Transverse colon (tissue), 4 donors: ENCODE data around the gene AIG1. TPM values are rescaled to one million over a fixed set of nuclear protein-coding genes. Genes with fewer than 3 reads are reported as not detected.
A peak's percentile ranks its signal among the peaks of the same experiment; 100 is the strongest.

Source experiments
- DNase-seq: peaks from one replicate; pipeline ENCODE4 v3.0.0-alpha.2; 2019
- H3K27ac ChIP-seq, 4 donors: fragments of 200-600 bp; sonication (generic); 2 replicates each; pipeline ENCODE4 v1.5.1; 2016 to 2018; ENCODE audit warnings: inconsistent platforms in 4 of 4
- H3K27me3 ChIP-seq: fragments of 200-600 bp; sonication (generic); 2 replicates; pipeline ENCODE4 v1.5.1; 2017; ENCODE audit warnings: inconsistent platforms
- H3K36me3 ChIP-seq, 4 donors: fragments of 200-600 bp; sonication (generic); 2 replicates each; pipeline ENCODE4 v1.5.1; 2017 to 2019; ENCODE audit warnings: inconsistent platforms in 4 of 4
- H3K4me1 ChIP-seq, 4 donors: fragments of 200-600 bp; sonication (generic); 2 replicates each; pipeline ENCODE4 v1.5.1; 2017 to 2020; ENCODE audit warnings: inconsistent platforms in 4 of 4
- H3K4me3 ChIP-seq, 4 donors: fragments of 200-600 bp; sonication (generic); 1 replicate in 1 of 4; 2 replicates in 3 of 4; pipeline versions ENCODE4 v1.5.1 to v1.6.1; 2017 to 2019; ENCODE audit warnings: inconsistent platforms in 4 of 4
- H3K9me3 ChIP-seq, 2 donors: fragments of 200-600 bp; sonication (generic); 2 replicates each; pipeline ENCODE4 v1.5.1; 2017 to 2019; ENCODE audit warnings: inconsistent platforms in 2 of 2
- EP300 ChIP-seq: sonication (generic); formaldehyde crosslinking; IDR thresholded peaks from one replicate; pipeline ENCODE4 v1.6.1; 2017; ENCODE audit warnings: antibody characterized with exemption, low read depth
- POLR2A ChIP-seq: fragments of 450-650 bp; IDR thresholded peaks from one replicate; pipeline ENCODE4 v1.6.1; 2016; ENCODE audit warnings: antibody characterized with exemption, mild to moderate bottlenecking, moderate library complexity
- POLR2AphosphoS5 ChIP-seq, 3 donors: sonication (generic); formaldehyde crosslinking; IDR thresholded peaks; one replicate each; pipeline ENCODE4 v1.6.1; 2016; ENCODE audit warnings: antibody characterized with exemption in 3 of 3
- WGBS, 2 donors: methylation state at CpG; one replicate each; pipeline ENCODE4 v1.1.5; 2018; ENCODE audit warnings: low coverage in 1 of 2; 5-methylcytosine and 5-hydroxymethylcytosine counted together
- in situ Hi-C, 4 donors: fragments of 200-750 bp; cut with MboI; loops; one replicate each; pipeline versions ENCODE4 v1.15.0 to v1.15.1; 2017; ENCODE audit warnings: low sequenced_read_pairs in 3 of 4, low pct_ligation_motif_present in 1 of 4, low pct_unique_long_range_greater_than_20kb in 1 of 4
- intact Hi-C: fragments of 100-400 bp; cut with DNase I; formaldehyde crosslinking; loops from one replicate; pipeline ENCODE4 v1.15.1; 2023; ENCODE audit warnings: low total_unique reads
- total RNA-seq, 4 donors: library from RNA; depleted of rRNA; stranded (reverse); fragments of >200 nt; gene quantifications; one replicate each; pipeline ENCODE4 v1.1.0, GENCODE V29; 2016
- TF ChIP-seq, protein P1 (sequence below), 5 experiments: fragments of 200-600 bp in 3 of 5; fragments of 450-650 bp in 2 of 5; sonication (generic) in 3 of 5; IDR thresholded peaks; 1 replicate in 2 of 5; 2 replicates in 3 of 5; pipeline ENCODE4 v1.5.1; 2016 to 2017; ENCODE audit warnings: antibody characterized with exemption in 5 of 5, inconsistent platforms in 3 of 5, mild to moderate bottlenecking in 2 of 5, moderate library complexity in 1 of 5

The AIG1 gene
- total RNA-seq, 4 donors from 2014 or later: 16.5 to 38.2 (median 21.6) TPM

DNA sequence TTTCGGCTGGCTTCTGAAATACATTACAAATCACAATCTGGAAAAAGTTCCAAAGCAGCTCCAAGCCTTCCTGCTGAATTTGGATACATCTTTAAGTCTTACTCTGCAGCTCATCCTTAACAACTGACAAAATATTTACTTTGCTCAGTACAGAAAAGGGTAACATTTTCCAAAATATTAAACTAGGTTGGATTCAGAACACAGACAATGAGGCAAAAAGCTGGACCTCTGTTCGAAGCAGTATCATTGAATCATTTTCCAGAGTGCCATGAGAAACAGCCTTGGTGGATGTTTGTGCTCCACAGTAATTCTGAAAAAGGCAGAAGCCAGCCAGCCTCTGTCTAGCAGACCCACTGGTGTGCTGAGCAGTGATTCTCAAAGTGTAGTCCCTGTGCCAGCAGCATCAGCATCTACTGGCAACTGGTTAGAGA lies 162.1 kb downstream of the AIG1 start:
- intact Hi-C loops: no loop called here
- in situ Hi-C loops: no loop called here
- TF ChIP-seq, protein P1, sequence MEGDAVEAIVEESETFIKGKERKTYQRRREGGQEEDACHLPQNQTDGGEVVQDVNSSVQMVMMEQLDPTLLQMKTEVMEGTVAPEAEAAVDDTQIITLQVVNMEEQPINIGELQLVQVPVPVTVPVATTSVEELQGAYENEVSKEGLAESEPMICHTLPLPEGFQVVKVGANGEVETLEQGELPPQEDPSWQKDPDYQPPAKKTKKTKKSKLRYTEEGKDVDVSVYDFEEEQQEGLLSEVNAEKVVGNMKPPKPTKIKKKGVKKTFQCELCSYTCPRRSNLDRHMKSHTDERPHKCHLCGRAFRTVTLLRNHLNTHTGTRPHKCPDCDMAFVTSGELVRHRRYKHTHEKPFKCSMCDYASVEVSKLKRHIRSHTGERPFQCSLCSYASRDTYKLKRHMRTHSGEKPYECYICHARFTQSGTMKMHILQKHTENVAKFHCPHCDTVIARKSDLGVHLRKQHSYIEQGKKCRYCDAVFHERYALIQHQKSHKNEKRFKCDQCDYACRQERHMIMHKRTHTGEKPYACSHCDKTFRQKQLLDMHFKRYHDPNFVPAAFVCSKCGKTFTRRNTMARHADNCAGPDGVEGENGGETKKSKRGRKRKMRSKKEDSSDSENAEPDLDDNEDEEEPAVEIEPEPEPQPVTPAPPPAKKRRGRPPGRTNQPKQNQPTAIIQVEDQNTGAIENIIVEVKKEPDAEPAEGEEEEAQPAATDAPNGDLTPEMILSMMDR (IDR thresholded peaks at IDR 0.05): no peak
- TF ChIP-seq POLR2A (no peak), EP300 (no peak), POLR2AphosphoS5 (IDR thresholded peaks at IDR 0.05) (no peak)
- 56 to 60% methylated on average over 1 to 2 of the region's 2 CpGs for WGBS, 2 donors
- Histone ChIP-seq H3K9me3 (no peaks in the 10 kb centered on the region), H3K27ac (peak overlapping the region; percentile 7 to 41 (median 32)), H3K4me1 (peaks cover 0 to 23% (median 0%) of the 10 kb centered on the region in 4 donors), H3K27me3 (no peaks in the 10 kb centered on the region), H3K4me3 (no peak overlapping the region), H3K36me3 (no peaks in the 10 kb centered on the region)
- no peak for DNase-seq

DNA sequence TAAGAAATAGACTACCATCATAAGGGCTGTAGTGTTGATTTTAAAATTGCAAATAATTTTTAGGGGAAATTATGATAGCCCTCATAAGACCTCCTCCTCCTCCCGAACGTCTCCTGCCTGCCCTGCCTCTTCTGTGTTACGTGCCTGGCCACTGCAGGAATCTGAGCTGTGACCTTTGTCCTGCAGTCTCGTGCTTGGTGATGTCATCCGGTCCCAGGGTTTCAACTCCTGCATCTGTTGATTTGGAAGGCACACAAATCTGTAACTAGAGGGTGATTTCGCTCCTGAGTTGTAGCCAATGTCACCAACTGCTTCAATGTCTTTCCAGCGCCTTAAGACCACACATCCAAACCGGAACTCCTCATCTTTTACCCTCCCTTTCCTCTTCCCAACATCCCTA lies 163.2 kb downstream of the AIG1 start:
- intact Hi-C loops: no loop called here
- Histone ChIP-seq H3K4me3 (no peak overlapping the region), H3K27ac (no peak overlapping the region), H3K36me3 (no peaks in the 10 kb centered on the region), H3K9me3 (no peaks in the 10 kb centered on the region), H3K4me1 (peaks cover 0 to 23% (median 0%) of the 10 kb centered on the region in 4 donors), H3K27me3 (no peaks in the 10 kb centered on the region)
- TF ChIP-seq POLR2AphosphoS5 (IDR thresholded peaks at IDR 0.05) (no peak), POLR2A (no peak), EP300 (no peak)
- TF ChIP-seq, protein P1 (IDR thresholded peaks at IDR 0.05): no peak
- in situ Hi-C loops: no loop called here
- WGBS, 2 donors: 31 to 51% methylated on average over 5 to 8 of the region's 8 CpGs
- peak; percentile 69 for DNase-seq

GRCh38 chr6:143224516-143224915 lies 163.8 kb downstream of the AIG1 start:
- DNase-seq: no peak
- no peaks in the 10 kb centered on the region for H3K27me3 ChIP-seq
- intact Hi-C loops (no loop called here), in situ Hi-C loops (no loop called here)
- no peak overlapping the region for H3K4me3 ChIP-seq
- H3K27ac ChIP-seq: no peak overlapping the region
- no peaks in the 10 kb centered on the region for H3K36me3 ChIP-seq
- H3K9me3 ChIP-seq: no peaks in the 10 kb centered on the region
- WGBS, 2 donors: 88 to 92% methylated on average over 3 of the region's 3 CpGs
- no peak for TF ChIP-seq POLR2AphosphoS5 (IDR thresholded peaks at IDR 0.05)
- TF ChIP-seq EP300: no peak
- no peak for TF ChIP-seq POLR2A
- TF ChIP-seq, protein P1 (IDR thresholded peaks at IDR 0.05): no peak
- H3K4me1 ChIP-seq: peaks cover 0 to 23% (median 0%) of the 10 kb centered on the region in 4 donors

GRCh38 chr6:143225929-143226328 lies 165.2 kb downstream of the AIG1 start:
- no peaks in the 10 kb centered on the region for H3K36me3 ChIP-seq
- no peak for TF ChIP-seq POLR2AphosphoS5 (IDR thresholded peaks at IDR 0.05)
- TF ChIP-seq, protein P1 (IDR thresholded peaks at IDR 0.05): no peak
- TF ChIP-seq EP300: no peak
- TF ChIP-seq POLR2A: no peak
- WGBS, 2 donors: 84 to 95% methylated on average over 2 of the region's 2 CpGs
- no peak overlapping the region for H3K27ac ChIP-seq
- in situ Hi-C loops: no loop called here
- no peaks in the 10 kb centered on the region for H3K9me3 ChIP-seq
- no peak overlapping the region for H3K4me3 ChIP-seq
- no peaks in the 10 kb centered on the region for H3K27me3 ChIP-seq
- DNase-seq: no peak
- peaks cover 0 to 23% (median 0%) of the 10 kb centered on the region in 4 donors for H3K4me1 ChIP-seq
- intact Hi-C loops: no loop called here
